Measurements from ENCODE around the gene ITIH3.

Gene ITIH3

GRCh38 chr3:52848617-52849016 lies 54.0 kb downstream of the ITIH3 start:
- DNase-seq = no peak

- DNase-seq = no peak
Observed at GRCh38 chr3:52849656-52850055, 55.1 kb downstream of the ITIH3 start.

- peak; percentile 68 for DNase-seq
Observed at GRCh38 chr3:52851348-52851747, 56.8 kb downstream of the ITIH3 start.

- no peak for DNase-seq
Observed at GRCh38 chr3:52852419-52852818, 57.8 kb downstream of the ITIH3 start.

- DNase-seq = no peak
Observed at GRCh38 chr3:52854013-52854412, 59.4 kb downstream of the ITIH3 start.

- DNase-seq = no peak
Observed at GRCh38 chr3:52856666-52857065, 62.1 kb downstream of the ITIH3 start.

- DNase-seq = no peak
Observed at GRCh38 chr3:52857133-52857532, 62.5 kb downstream of the ITIH3 start.

- DNase-seq = no peak
Observed at GRCh38 chr3:52857864-52858263, 63.3 kb downstream of the ITIH3 start.

Measured in NCI-H146 (cell line).